ENCODE measurements around the gene GORASP1.

The GORASP1 gene

GRCh38 chr3:39118931-39119660 is 11.7 kb upstream of the GORASP1 start:
- Histone ChIP-seq H3K36me3 (ENCODE audit: control insufficient read depth, insufficient read depth, low read length) (no peaks in the 10 kb centered on the region), H3K4me3 (ENCODE audit: low read depth, low read length) (no peak overlapping the region), H3K4me1 (ENCODE audit: control insufficient read depth, insufficient read depth, low read length) (no peaks in the 10 kb centered on the region), H3K27me3 (ENCODE audit: control insufficient read depth, insufficient read depth, low read length) (no peaks in the 10 kb centered on the region), H3K27ac (ENCODE audit: low read depth, low read length) (no peak overlapping the region), H3K9me3 (ENCODE audit: control insufficient read depth, insufficient read depth, low read depth, low read length) (no peaks in the 10 kb centered on the region), H3K9ac (ENCODE audit: low read length) (no peak overlapping the region)

- Histone ChIP-seq H3K36me3 (ENCODE audit: control insufficient read depth, insufficient read depth, low read length) (no peaks in the 10 kb centered on the region), H3K9me3 (ENCODE audit: control insufficient read depth, insufficient read depth, low read depth, low read length) (no peaks in the 10 kb centered on the region), H3K27me3 (ENCODE audit: control insufficient read depth, insufficient read depth, low read length) (no peaks in the 10 kb centered on the region), H3K27ac (ENCODE audit: low read depth, low read length) (no peak overlapping the region), H3K4me1 (ENCODE audit: control insufficient read depth, insufficient read depth, low read length) (no peaks in the 10 kb centered on the region), H3K9ac (ENCODE audit: low read length) (no peak overlapping the region), H3K4me3 (ENCODE audit: low read depth, low read length) (no peak overlapping the region)
Measured at GRCh38 chr3:39118079-39118478, 10.7 kb upstream of the GORASP1 start.

GRCh38 chr3:39115870-39116269 is 8.4 kb upstream of the GORASP1 start:
- Histone ChIP-seq H3K27ac (ENCODE audit: low read depth, low read length) (no peak overlapping the region), H3K4me1 (ENCODE audit: control insufficient read depth, insufficient read depth, low read length) (no peaks in the 10 kb centered on the region), H3K36me3 (ENCODE audit: control insufficient read depth, insufficient read depth, low read length) (no peaks in the 10 kb centered on the region), H3K4me3 (ENCODE audit: low read depth, low read length) (no peak overlapping the region), H3K9ac (ENCODE audit: low read length) (no peak overlapping the region), H3K27me3 (ENCODE audit: control insufficient read depth, insufficient read depth, low read length) (no peaks in the 10 kb centered on the region), H3K9me3 (ENCODE audit: control insufficient read depth, insufficient read depth, low read depth, low read length) (no peaks in the 10 kb centered on the region)

GRCh38 chr3:39114456-39114855 is 7.0 kb upstream of the GORASP1 start:
- Histone ChIP-seq H3K9me3 (ENCODE audit: control insufficient read depth, insufficient read depth, low read depth, low read length) (no peaks in the 10 kb centered on the region), H3K27me3 (ENCODE audit: control insufficient read depth, insufficient read depth, low read length) (no peaks in the 10 kb centered on the region), H3K9ac (ENCODE audit: low read length) (no peak overlapping the region), H3K4me3 (ENCODE audit: low read depth, low read length) (no peak overlapping the region), H3K27ac (ENCODE audit: low read depth, low read length) (no peak overlapping the region), H3K36me3 (ENCODE audit: control insufficient read depth, insufficient read depth, low read length) (no peaks in the 10 kb centered on the region), H3K4me1 (ENCODE audit: control insufficient read depth, insufficient read depth, low read length) (no peaks in the 10 kb centered on the region)

GRCh38 chr3:39113291-39113690 is 5.9 kb upstream of the GORASP1 start:
- Histone ChIP-seq H3K9me3 (ENCODE audit: control insufficient read depth, insufficient read depth, low read depth, low read length) (no peaks in the 10 kb centered on the region), H3K27ac (ENCODE audit: low read depth, low read length) (no peak overlapping the region), H3K27me3 (ENCODE audit: control insufficient read depth, insufficient read depth, low read length) (peaks cover 8% of the 10 kb centered on the region; the same call in 1 of the 2 replicates), H3K36me3 (ENCODE audit: control insufficient read depth, insufficient read depth, low read length) (no peaks in the 10 kb centered on the region), H3K4me3 (ENCODE audit: low read depth, low read length) (no peak overlapping the region), H3K4me1 (ENCODE audit: control insufficient read depth, insufficient read depth, low read length) (no peaks in the 10 kb centered on the region), H3K9ac (ENCODE audit: low read length) (no peak overlapping the region)

- H3K9me3 ChIP-seq (ENCODE audit: control insufficient read depth, insufficient read depth, low read depth, low read length), result no peaks in the 10 kb centered on the region
- no peaks in the 10 kb centered on the region for H3K36me3 ChIP-seq (ENCODE audit: control insufficient read depth, insufficient read depth, low read length)
- H3K4me1 ChIP-seq (ENCODE audit: control insufficient read depth, insufficient read depth, low read length), result no peaks in the 10 kb centered on the region
- no peak overlapping the region for H3K4me3 ChIP-seq (ENCODE audit: low read depth, low read length)
- no peak overlapping the region for H3K27ac ChIP-seq (ENCODE audit: low read depth, low read length)
- peaks cover 8% of the 10 kb centered on the region; the same call in 1 of the 2 replicates for H3K27me3 ChIP-seq (ENCODE audit: control insufficient read depth, insufficient read depth, low read length)
- H3K9ac ChIP-seq (ENCODE audit: low read length), result no peak overlapping the region
Measured at GRCh38 chr3:39112535-39112934, 5.1 kb upstream of the GORASP1 start.

GRCh38 chr3:39112113-39112512 is 4.7 kb upstream of the GORASP1 start:
- H3K27me3 ChIP-seq (ENCODE audit: control insufficient read depth, insufficient read depth, low read length), result peaks cover 8% of the 10 kb centered on the region; the same call in 1 of the 2 replicates
- H3K4me3 ChIP-seq (ENCODE audit: low read depth, low read length), result no peak overlapping the region
- no peaks in the 10 kb centered on the region for H3K9me3 ChIP-seq (ENCODE audit: control insufficient read depth, insufficient read depth, low read depth, low read length)
- no peak overlapping the region for H3K9ac ChIP-seq (ENCODE audit: low read length)
- no peaks in the 10 kb centered on the region for H3K36me3 ChIP-seq (ENCODE audit: control insufficient read depth, insufficient read depth, low read length)
- no peak overlapping the region for H3K27ac ChIP-seq (ENCODE audit: low read depth, low read length)
- H3K4me1 ChIP-seq (ENCODE audit: control insufficient read depth, insufficient read depth, low read length), result no peaks in the 10 kb centered on the region

- H3K36me3 ChIP-seq (ENCODE audit: control insufficient read depth, insufficient read depth, low read length), result no peaks in the 10 kb centered on the region
- H3K27ac ChIP-seq (ENCODE audit: low read depth, low read length), result no peak overlapping the region
- H3K4me1 ChIP-seq (ENCODE audit: control insufficient read depth, insufficient read depth, low read length), result peaks cover 8% of the 10 kb centered on the region; the same call in 1 of the 2 replicates
- no peak overlapping the region for H3K4me3 ChIP-seq (ENCODE audit: low read depth, low read length)
- H3K27me3 ChIP-seq (ENCODE audit: control insufficient read depth, insufficient read depth, low read length), result peaks cover 8% of the 10 kb centered on the region; the same call in 1 of the 2 replicates
- no peaks in the 10 kb centered on the region for H3K9me3 ChIP-seq (ENCODE audit: control insufficient read depth, insufficient read depth, low read depth, low read length)
- no peak overlapping the region for H3K9ac ChIP-seq (ENCODE audit: low read length)
Measured at GRCh38 chr3:39110041-39110639, 2.7 kb upstream of the GORASP1 start.

GRCh38 chr3:39109086-39109485 is 1.7 kb upstream of the GORASP1 start:
- Histone ChIP-seq H3K36me3 (ENCODE audit: control insufficient read depth, insufficient read depth, low read length) (no peaks in the 10 kb centered on the region), H3K9ac (ENCODE audit: low read length) (no peak overlapping the region), H3K27ac (ENCODE audit: low read depth, low read length) (no peak overlapping the region), H3K4me3 (ENCODE audit: low read depth, low read length) (no peak overlapping the region), H3K9me3 (ENCODE audit: control insufficient read depth, insufficient read depth, low read depth, low read length) (no peaks in the 10 kb centered on the region), H3K4me1 (ENCODE audit: control insufficient read depth, insufficient read depth, low read length) (peaks cover 8% of the 10 kb centered on the region; the same call in 1 of the 2 replicates), H3K27me3 (ENCODE audit: control insufficient read depth, insufficient read depth, low read length) (peaks cover 8% of the 10 kb centered on the region; the same call in 1 of the 2 replicates)

- no peak overlapping the region for H3K27ac ChIP-seq (ENCODE audit: low read depth, low read length)
- peak overlapping the region; percentile 76 for H3K9ac ChIP-seq (ENCODE audit: low read length)
- H3K4me3 ChIP-seq (ENCODE audit: low read depth, low read length), result peak overlapping the region; percentile 89
Measured at GRCh38 chr3:39108200-39108710, 828 bp upstream of the GORASP1 start.

GRCh38 chr3:39106851-39107387 is 508 bp downstream of the GORASP1 start:
- peak overlapping the region; percentile 76 for H3K9ac ChIP-seq (ENCODE audit: low read length)
- peaks cover 3% of the 10 kb centered on the region; the same call in 1 of the 2 replicates for H3K36me3 ChIP-seq (ENCODE audit: control insufficient read depth, insufficient read depth, low read length)
- H3K9me3 ChIP-seq (ENCODE audit: control insufficient read depth, insufficient read depth, low read depth, low read length), result no peaks in the 10 kb centered on the region
- peak overlapping the region; percentile 89 for H3K4me3 ChIP-seq (ENCODE audit: low read depth, low read length)
- peaks cover 8% of the 10 kb centered on the region; the same call in 1 of the 2 replicates for H3K27me3 ChIP-seq (ENCODE audit: control insufficient read depth, insufficient read depth, low read length)
- H3K4me1 ChIP-seq (ENCODE audit: control insufficient read depth, insufficient read depth, low read length), result peaks cover 8% of the 10 kb centered on the region; the same call in 1 of the 2 replicates
- H3K27ac ChIP-seq (ENCODE audit: low read depth, low read length), result no peak overlapping the region; the same call in 1 of the 2 replicates

More at GRCh38 chr3:39108200-39108710, 828 bp upstream of the GORASP1 start:
- H3K9me3 ChIP-seq (ENCODE audit: control insufficient read depth, insufficient read depth, low read depth, low read length), result no peaks in the 10 kb centered on the region
- peaks cover 8% of the 10 kb centered on the region; the same call in 1 of the 2 replicates for H3K27me3 ChIP-seq (ENCODE audit: control insufficient read depth, insufficient read depth, low read length)
- H3K4me1 ChIP-seq (ENCODE audit: control insufficient read depth, insufficient read depth, low read length), result peaks cover 8% of the 10 kb centered on the region; the same call in 1 of the 2 replicates
- H3K36me3 ChIP-seq (ENCODE audit: control insufficient read depth, insufficient read depth, low read length), result no peaks in the 10 kb centered on the region
